PC-3 (cell line): ENCODE data around the gene CCDC116. TPM values are rescaled to one million over a fixed set of nuclear protein-coding genes. Genes with fewer than 3 reads are reported as not detected.
"Not testable (repeated sequence)": the region's sequence is repeated elsewhere in the genome, so short reads cannot be mapped to it uniquely, and the experiment has no call there.

ENCODE experiments used
- ATAC-seq: fragments of 200-7000 bp; cut with Tn5 transposase; 2 replicates; pipeline ENCODE4 v1.9.1; 2020; ENCODE audit warnings: mild to moderate bottlenecking, moderate library complexity
- BruUV-seq: library from RNA; stranded (reverse); fragments of 400-500 nt; replicated peaks from 2 replicates; lab custom pipeline; 2021; lab: Mats Ljungman, UMichigan
- CTCF ChIA-PET: fragments of 300-600 bp; sonication (Branson Sonifier 250); formaldehyde crosslinking; loops from one replicate; lab custom pipeline; 2022; ENCODE audit warnings: antibody characterized with exemption; lab: Charles Lee
- POLR2A ChIA-PET: fragments of 300-600 bp; sonication (Branson Sonifier 250); formaldehyde crosslinking; loops from one replicate; lab custom pipeline; 2022; ENCODE audit warnings: antibody characterized with exemption; ENCODE audit not compliant: unreplicated experiment; lab: Charles Lee
- DNase-seq: peaks from one replicate; pipeline ENCODE4 v3.0.0-alpha.2; 2015
- H2AFZ ChIP-seq: fragments of 300-600 bp; sonication (generic); 2 replicates; pipeline ENCODE4 v1.6.0; 2016; ENCODE audit warnings: antibody characterized with exemption, low read length
- H3F3A ChIP-seq: fragments of 300-600 bp; sonication (generic); one replicate; pipeline ENCODE4 v1.6.0; 2017; ENCODE audit warnings: antibody characterized with exemption, low read length, control low read depth, mild to moderate bottlenecking; ENCODE audit not compliant: unreplicated experiment
- H3K27ac ChIP-seq: fragments of 300-600 bp; sonication (generic); 2 replicates; pipeline ENCODE4 v1.5.1; 2016; ENCODE audit warnings: mild to moderate bottlenecking, low read length
- H3K27me3 ChIP-seq: fragments of 300-600 bp; sonication (generic); 2 replicates; pipeline ENCODE4 v1.6.1; 2016; ENCODE audit warnings: low read length, mixed read lengths
- H3K36me3 ChIP-seq: fragments of 300-600 bp; sonication (generic); 2 replicates; pipeline ENCODE4 v1.6.1; 2016; ENCODE audit warnings: low read depth, mixed run types, low read length, mixed read lengths
- H3K4me1 ChIP-seq: fragments of 300-600 bp; sonication (generic); 2 replicates; pipeline ENCODE4 v1.5.1; 2016; ENCODE audit warnings: low read length; ENCODE audit not compliant: insufficient read depth
- H3K4me2 ChIP-seq: fragments of 300-600 bp; sonication (generic); 2 replicates; pipeline ENCODE4 v1.6.0; 2016; ENCODE audit warnings: low read length
- H3K4me3 ChIP-seq: fragments of 300-600 bp; sonication (generic); 2 replicates; pipeline ENCODE4 v1.5.1; 2016; ENCODE audit warnings: mild to moderate bottlenecking, low read length, mixed read lengths
- H3K79me2 ChIP-seq: fragments of 300-600 bp; sonication (generic); 2 replicates; pipeline ENCODE4 v1.6.1; 2017; ENCODE audit warnings: low read length, mixed read lengths
- H3K9ac ChIP-seq: fragments of 300-600 bp; sonication (generic); 2 replicates; pipeline ENCODE4 v1.6.0; 2016; ENCODE audit warnings: mild to moderate bottlenecking, low read length
- H3K9me2 ChIP-seq: fragments of 300-600 bp; sonication (generic); replicated peaks from 2 replicates; pipeline ENCODE4 v1.6.1; 2016; ENCODE audit warnings: mixed run types, low read length, mixed read lengths
- H3K9me3 ChIP-seq: fragments of 300-600 bp; sonication (generic); 2 replicates; pipeline ENCODE4 v1.6.1; 2016; ENCODE audit warnings: low read length, mixed read lengths
- H4K20me1 ChIP-seq: fragments of 300-600 bp; sonication (generic); 2 replicates; pipeline ENCODE4 v1.6.1; 2016; ENCODE audit warnings: low read length, mixed read lengths
- EZH2 ChIP-seq: fragments of 300-600 bp; sonication (generic); IDR thresholded peaks from one replicate; pipeline ENCODE4 v1.6.1; 2017; ENCODE audit warnings: antibody characterized with exemption, mild to moderate bottlenecking, low read length; ENCODE audit not compliant: unreplicated experiment
- EZH2phosphoT487 ChIP-seq: fragments of 300-600 bp; sonication (generic); IDR thresholded peaks from 2 replicates; pipeline ENCODE4 v1.6.1; 2018; ENCODE audit warnings: mild to moderate bottlenecking, antibody characterized with exemption, low read length, borderline replicate concordance
- intact Hi-C: fragments of 100-400 bp; cut with micrococcal nuclease; formaldehyde crosslinking; loops from 2 replicates; pipeline ENCODE4 v1.9.0; 2023
- total RNA-seq: library from RNA; depleted of rRNA; stranded (reverse); fragments of >200 nt; gene quantifications from 2 replicates; pipeline ENCODE4 v1.2.3, GENCODE V29; 2014
- TF ChIP-seq, protein P1 (sequence below): fragments of 300-600 bp; sonication (generic); conservative IDR thresholded peaks from 2 replicates; pipeline ENCODE4 v1.5.1; 2017; ENCODE audit warnings: antibody characterized with exemption, low read depth, mild to moderate bottlenecking, low read length

Gene CCDC116
- total RNA-seq, 1 experiment from 2014 or later, result not detected

DNA sequence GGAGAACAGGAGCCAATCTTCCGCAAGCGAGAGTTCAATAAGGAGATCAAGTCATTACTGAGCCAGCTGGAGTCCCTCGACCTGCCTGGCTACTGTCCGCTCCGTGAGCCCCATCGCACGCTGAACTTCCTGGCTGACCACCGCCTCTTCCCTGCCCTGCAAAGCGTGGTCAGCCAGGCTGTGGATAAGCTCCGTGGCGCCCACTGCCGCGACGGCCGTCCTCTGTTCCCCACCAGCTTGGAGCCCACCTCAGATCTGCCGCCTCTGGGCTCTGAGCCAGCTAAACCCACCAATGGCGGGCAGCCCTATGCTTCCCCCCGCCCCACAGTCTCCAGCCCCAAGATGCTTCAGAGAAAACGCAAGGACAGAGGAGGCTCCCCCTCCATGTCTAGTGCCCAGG is 2.3 kb downstream of the CCDC116 start:
- Histone ChIP-seq H3K9me3 (no peaks in the 10 kb centered on the region), H3K27me3 (no peaks in the 10 kb centered on the region), H3K36me3 (no peaks in the 10 kb centered on the region), H3K4me3 (no peak overlapping the region), H3K27ac (no peak overlapping the region), H2AFZ (no peak overlapping the region), H3F3A (no peaks in the 10 kb centered on the region), H3K79me2 (no peaks in the 10 kb centered on the region), H3K9ac (no peak overlapping the region), H3K9me2 (no peaks in the 10 kb centered on the region), H4K20me1 (no peaks in the 10 kb centered on the region), H3K4me2 (no peak overlapping the region), H3K4me1 (no peaks in the 10 kb centered on the region)
- ChIA-PET POLR2A (no interaction called here), CTCF (no interaction called here)
- no peak for ATAC-seq
- intact Hi-C loops, result no loop called here
- TF ChIP-seq, protein P1, sequence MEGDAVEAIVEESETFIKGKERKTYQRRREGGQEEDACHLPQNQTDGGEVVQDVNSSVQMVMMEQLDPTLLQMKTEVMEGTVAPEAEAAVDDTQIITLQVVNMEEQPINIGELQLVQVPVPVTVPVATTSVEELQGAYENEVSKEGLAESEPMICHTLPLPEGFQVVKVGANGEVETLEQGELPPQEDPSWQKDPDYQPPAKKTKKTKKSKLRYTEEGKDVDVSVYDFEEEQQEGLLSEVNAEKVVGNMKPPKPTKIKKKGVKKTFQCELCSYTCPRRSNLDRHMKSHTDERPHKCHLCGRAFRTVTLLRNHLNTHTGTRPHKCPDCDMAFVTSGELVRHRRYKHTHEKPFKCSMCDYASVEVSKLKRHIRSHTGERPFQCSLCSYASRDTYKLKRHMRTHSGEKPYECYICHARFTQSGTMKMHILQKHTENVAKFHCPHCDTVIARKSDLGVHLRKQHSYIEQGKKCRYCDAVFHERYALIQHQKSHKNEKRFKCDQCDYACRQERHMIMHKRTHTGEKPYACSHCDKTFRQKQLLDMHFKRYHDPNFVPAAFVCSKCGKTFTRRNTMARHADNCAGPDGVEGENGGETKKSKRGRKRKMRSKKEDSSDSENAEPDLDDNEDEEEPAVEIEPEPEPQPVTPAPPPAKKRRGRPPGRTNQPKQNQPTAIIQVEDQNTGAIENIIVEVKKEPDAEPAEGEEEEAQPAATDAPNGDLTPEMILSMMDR, result no peak
- TF ChIP-seq EZH2phosphoT487, result no peak
- no peak for TF ChIP-seq EZH2
- no TSS peak for BruUV-seq
- no peak for DNase-seq

DNA sequence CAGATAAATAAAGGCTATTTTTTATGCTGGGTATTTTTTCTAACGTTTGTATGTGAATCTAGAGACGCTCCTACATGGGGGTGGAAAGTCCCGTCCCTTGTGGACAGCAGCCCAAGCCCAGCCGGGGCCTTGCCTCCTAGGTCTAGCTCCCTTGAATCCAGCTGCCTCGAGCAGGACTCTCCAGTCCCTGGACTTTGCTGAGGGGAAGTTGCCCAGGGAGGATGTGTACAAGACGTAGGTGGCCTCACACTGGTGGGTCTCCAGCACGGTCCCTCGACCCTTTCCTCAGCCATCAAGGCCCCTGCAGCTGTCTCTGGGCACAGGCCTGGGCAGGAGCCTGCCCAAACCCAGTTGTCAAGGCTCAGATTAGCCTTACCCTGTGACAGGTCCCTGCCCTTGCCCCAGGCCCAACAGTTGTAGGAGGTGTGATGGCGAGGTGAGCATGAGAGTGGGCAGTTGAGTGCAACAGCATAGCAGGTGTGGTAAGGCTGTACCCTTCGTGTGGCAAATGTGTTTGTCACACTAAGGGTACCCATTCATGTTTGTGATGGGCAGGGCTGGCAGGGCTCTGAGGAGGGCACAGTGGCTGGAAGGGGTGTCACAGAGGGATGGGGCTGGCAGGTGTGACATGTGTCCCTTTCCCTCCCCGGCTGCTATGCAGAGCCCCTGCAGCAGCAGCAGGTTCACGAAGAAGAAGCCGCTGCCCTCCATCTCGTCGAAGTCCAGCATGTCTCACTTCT is 3.4 kb downstream of the CCDC116 start:
- ATAC-seq (no peak), DNase-seq (no peak)
- Histone ChIP-seq H3K4me1 (peaks cover 2% of the 10 kb centered on the region), H3K27me3 (no peaks in the 10 kb centered on the region), H3K36me3 (no peaks in the 10 kb centered on the region), H3K9ac (no peak overlapping the region), H3K9me2 (no peaks in the 10 kb centered on the region), H2AFZ (no peak overlapping the region), H3K27ac (no peak overlapping the region), H3K4me2 (no peak overlapping the region), H3F3A (no peaks in the 10 kb centered on the region), H3K79me2 (no peaks in the 10 kb centered on the region), H4K20me1 (no peaks in the 10 kb centered on the region), H3K4me3 (no peak overlapping the region), H3K9me3 (no peaks in the 10 kb centered on the region)
- ChIA-PET POLR2A (no interaction called here), CTCF (no interaction called here)
- BruUV-seq, result no TSS peak
- TF ChIP-seq EZH2, result no peak
- TF ChIP-seq EZH2phosphoT487, result no peak
- TF ChIP-seq, protein P1, result no peak
- intact Hi-C loops, result no loop called here

DNA sequence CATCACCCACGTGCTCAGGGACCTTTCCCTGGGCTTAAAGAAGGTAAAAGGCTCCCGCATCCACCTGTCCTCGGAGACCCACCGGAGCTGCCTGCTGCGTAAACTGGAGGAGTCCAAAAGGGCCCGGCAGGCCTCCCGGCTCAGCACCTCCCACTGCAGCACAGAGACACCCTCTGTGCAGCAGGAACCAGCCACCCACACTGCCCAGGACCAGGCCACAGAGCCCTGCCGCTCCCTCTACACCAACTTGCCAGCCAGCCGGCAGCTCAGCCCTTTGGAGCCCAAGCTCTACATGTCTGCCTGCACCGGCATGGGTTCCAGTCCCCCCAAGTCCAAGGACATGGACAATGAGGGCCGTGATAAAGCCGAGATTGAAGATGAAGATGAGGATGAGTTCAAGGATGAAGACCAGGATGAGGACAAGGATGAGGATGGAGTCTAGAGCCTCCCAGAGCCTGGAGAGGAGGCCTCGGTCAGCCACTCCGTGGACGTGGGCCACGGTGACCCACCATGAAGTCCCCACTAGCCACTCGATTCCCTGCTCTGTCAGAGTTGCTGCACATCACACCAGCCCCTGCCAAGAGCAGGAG is 4.2 kb downstream of the CCDC116 start:
- Histone ChIP-seq H3K9me3 (no peaks in the 10 kb centered on the region), H3K4me1 (peaks cover 10% of the 10 kb centered on the region), H3K27me3 (no peaks in the 10 kb centered on the region), H3F3A (no peaks in the 10 kb centered on the region), H3K36me3 (no peaks in the 10 kb centered on the region), H3K9ac (no peak overlapping the region), H2AFZ (no peak overlapping the region), H4K20me1 (no peaks in the 10 kb centered on the region), H3K27ac (no peak overlapping the region), H3K9me2 (no peaks in the 10 kb centered on the region), H3K4me3 (no peak overlapping the region), H3K4me2 (no peak overlapping the region), H3K79me2 (no peaks in the 10 kb centered on the region)
- TF ChIP-seq EZH2 (no peak), EZH2phosphoT487 (no peak)
- TF ChIP-seq, protein P1, result no peak
- DNase-seq (no peak), ATAC-seq (no peak)
- ChIA-PET CTCF (no interaction called here), POLR2A (no interaction called here)
- BruUV-seq, result no TSS peak
- intact Hi-C loops, result no loop called here

DNA sequence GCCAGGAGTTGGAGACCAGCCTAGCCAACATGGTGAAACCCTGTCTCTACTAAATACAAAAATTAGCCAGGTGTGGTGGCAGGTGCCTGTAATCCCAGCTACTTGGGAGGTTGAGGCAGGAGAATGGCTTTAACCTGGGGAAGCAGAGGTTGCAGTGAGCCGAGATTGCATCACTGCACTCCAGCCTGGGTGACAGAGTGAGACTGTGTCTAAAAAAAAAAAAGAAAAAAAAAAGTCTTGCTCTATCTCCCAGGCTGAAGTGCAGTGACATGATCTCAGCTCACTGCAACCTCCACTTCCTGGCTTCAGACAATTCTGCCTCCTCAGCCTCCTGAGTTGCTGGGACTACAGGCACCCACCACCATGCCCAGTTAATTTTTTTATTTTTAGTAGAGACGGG is 4.9 kb downstream of the CCDC116 start:
- H3K9me2 ChIP-seq, CTCF ChIA-PET, DNase-seq, H4K20me1 ChIP-seq, intact Hi-C loops, H3K4me3 ChIP-seq, H3K36me3 ChIP-seq, BruUV-seq, H3K9ac ChIP-seq, POLR2A ChIA-PET, H3K27ac ChIP-seq, H3F3A ChIP-seq, H3K9me3 ChIP-seq, H3K27me3 ChIP-seq, H3K79me2 ChIP-seq, H2AFZ ChIP-seq, ATAC-seq, H3K4me2 ChIP-seq: not testable (repeated sequence)
- peaks cover 10% of the 10 kb centered on the region for H3K4me1 ChIP-seq
